Right lung (tissue), 5 donors: ENCODE measurements around the gene KIF21B. TPM values are rescaled to one million over a fixed set of nuclear protein-coding genes. Genes with fewer than 3 reads are reported as not detected.

Source experiments
- DNase-seq, 2 donors: peaks; one replicate each; pipeline ENCODE4 v3.0.0-alpha.2; 2013
- polyA plus RNA-seq, 5 donors: library from polyadenylated mRNA; unstranded; fragments of 120-200 nt; gene quantifications; one replicate each; pipeline versions ENCODE4 v1.2.1 to v1.2.3, GENCODE V29; 2013; ENCODE audit warnings: inconsistent platforms in 1 of 5, low replicate concordance in 1 of 5; ENCODE audit not compliant: insufficient read length in 5 of 5, insufficient read depth in 1 of 5

The KIF21B gene
- polyA plus RNA-seq, 5 donors: 6.8 to 13.8 (median 9.8) TPM

GRCh38 chr1:201044119-201044518, 20.6 kb upstream of the KIF21B start:
- DNase-seq: no peak

- DNase-seq: peak; percentile 73 to 82
Measured at GRCh38 chr1:201042779-201043461, 19.4 kb upstream of the KIF21B start.

GRCh38 chr1:201041011-201041410, 17.5 kb upstream of the KIF21B start:
- no peak for DNase-seq

- DNase-seq: no peak
Measured at GRCh38 chr1:201039876-201040275, 16.4 kb upstream of the KIF21B start.

- no peak for DNase-seq
Measured at GRCh38 chr1:201039418-201039817, 15.9 kb upstream of the KIF21B start.

- no peak for DNase-seq
Measured at GRCh38 chr1:201038186-201038876, 14.8 kb upstream of the KIF21B start.

GRCh38 chr1:201036188-201036842, 12.8 kb upstream of the KIF21B start:
- DNase-seq: no peak

- DNase-seq: no peak
Measured at GRCh38 chr1:201034671-201035070, 11.2 kb upstream of the KIF21B start.

GRCh38 chr1:201032408-201032807, 8.9 kb upstream of the KIF21B start:
- DNase-seq: no peak

- peak; percentile 86 to 91 for DNase-seq
Measured at GRCh38 chr1:201028461-201028889, 5.0 kb upstream of the KIF21B start.

- DNase-seq: peak in 1 of 2 donors; percentile 72
Measured at GRCh38 chr1:201026836-201027235, 3.3 kb upstream of the KIF21B start.

- no peak for DNase-seq
Measured at GRCh38 chr1:201026234-201026633, 2.7 kb upstream of the KIF21B start.

- DNase-seq: no peak
Measured at GRCh38 chr1:201025571-201026002, 2.1 kb upstream of the KIF21B start.

GRCh38 chr1:201024625-201024998, 1.1 kb upstream of the KIF21B start:
- DNase-seq: no peak

- DNase-seq: no peak
Measured at GRCh38 chr1:201023920-201024624, 558 bp upstream of the KIF21B start.

- DNase-seq: no peak
Measured at GRCh38 chr1:201022820-201023516, 546 bp downstream of the KIF21B start.

- DNase-seq: no peak
Measured at GRCh38 chr1:201022493-201022819, 1.1 kb downstream of the KIF21B start.

- DNase-seq: no peak
Measured at GRCh38 chr1:201021630-201022492, 1.7 kb downstream of the KIF21B start.

GRCh38 chr1:201020721-201021629, 2.5 kb downstream of the KIF21B start:
- no peak for DNase-seq
